OCI-LY3 (cell line): Measurements from ENCODE around the gene AMBRA1.

Experiments used
- CTCF ChIP-seq: fragments of 200-600, 300-600 bp; sonication (generic); IDR thresholded peaks from 2 replicates; pipeline ENCODE4 v1.5.1; 2014; ENCODE audit warnings: antibody characterized with exemption, low read length, low read depth
- EZH2phosphoT487 ChIP-seq: fragments of 200-600 bp; shearing (Covaris generic); IDR thresholded peaks from 2 replicates; pipeline ENCODE4 v1.6.1; 2018; ENCODE audit warnings: antibody characterized with exemption, mixed run types, low read depth

- TF ChIP-seq CTCF (no peak), EZH2phosphoT487 (no peak)
Measured at GRCh38 chr11:46643531-46643930, 49.7 kb upstream of the AMBRA1 start.
